HuH-7 (cell line): ENCODE results near the gene RUSF1.
A peak's percentile ranks its signal among the peaks of the same experiment; 100 is the strongest.
"Not testable (repeated sequence)": the region's sequence is repeated elsewhere in the genome, so short reads cannot be mapped to it uniquely, and the experiment has no call there.

Source experiments
- DNase-seq: peaks from one replicate; pipeline ENCODE4 v3.0.0; 2011; ENCODE audit warnings: low spot score

Gene RUSF1

GRCh38 chr16:31507929-31508705 is at the start of gene RUSF1:
RUSF1 (minus strand) TSS chr16:31508391; CDS start chr16:31508373, 18 bp downstream.
- DNase-seq = peak; percentile 85

- no peak for DNase-seq
Observed at GRCh38 chr16:31542763-31543162, 34.6 kb upstream of the RUSF1 start.

- DNase-seq = not testable (repeated sequence)
Observed at GRCh38 chr16:31539762-31540161, 31.6 kb upstream of the RUSF1 start.

- DNase-seq = not testable (repeated sequence)
Observed at GRCh38 chr16:31538243-31538598, 30.0 kb upstream of the RUSF1 start.

GRCh38 chr16:31537362-31538242 is 29.4 kb upstream of the RUSF1 start:
- DNase-seq = no peak

- no peak for DNase-seq
Observed at GRCh38 chr16:31536804-31537361, 28.7 kb upstream of the RUSF1 start.

GRCh38 chr16:31535737-31536136 is 27.5 kb upstream of the RUSF1 start:
- no peak for DNase-seq

GRCh38 chr16:31532896-31533295 is 24.7 kb upstream of the RUSF1 start:
- DNase-seq = no peak

GRCh38 chr16:31532120-31532519 is 23.9 kb upstream of the RUSF1 start:
- no peak for DNase-seq

- DNase-seq = no peak
Observed at GRCh38 chr16:31531096-31531495, 22.9 kb upstream of the RUSF1 start.

GRCh38 chr16:31530405-31530804 is 22.2 kb upstream of the RUSF1 start:
- no peak for DNase-seq

- no peak for DNase-seq
Observed at GRCh38 chr16:31529937-31530312, 21.7 kb upstream of the RUSF1 start.

- DNase-seq = no peak
Observed at GRCh38 chr16:31529108-31529936, 21.1 kb upstream of the RUSF1 start.

- no peak for DNase-seq
Observed at GRCh38 chr16:31528523-31529107, 20.4 kb upstream of the RUSF1 start.

GRCh38 chr16:31527734-31528274 is 19.6 kb upstream of the RUSF1 start, which contains the start of gene AHSP:
AHSP (plus strand) TSS chr16:31527900; CDS start chr16:31528140, 240 bp downstream.
- no peak for DNase-seq

- no peak for DNase-seq
Observed at GRCh38 chr16:31525113-31525512, 16.9 kb upstream of the RUSF1 start.

GRCh38 chr16:31523768-31524167 is 15.6 kb upstream of the RUSF1 start:
- DNase-seq = not testable (repeated sequence)

- no peak for DNase-seq
Observed at GRCh38 chr16:31522071-31522470, 13.9 kb upstream of the RUSF1 start.

- no peak for DNase-seq
Observed at GRCh38 chr16:31521368-31521767, 13.2 kb upstream of the RUSF1 start.

- no peak for DNase-seq
Observed at GRCh38 chr16:31519759-31520431, 11.7 kb upstream of the RUSF1 start.
